Measurements from ENCODE around the gene KCNH1. TPM values are rescaled to one million over a fixed set of nuclear protein-coding genes. Genes with fewer than 3 reads are reported as not detected.

The KCNH1 gene
- polyA plus RNA-seq, 1 donor from 2014 or later: 3.9 TPM

- Histone ChIP-seq H3K9ac (ENCODE audit: low read length) (no peak overlapping the region), H3K79me2 (replicated peaks; ENCODE audit: insufficient read depth, low read length) (no peaks in the 10 kb centered on the region), H3K4me3 (ENCODE audit: low read length) (no peak overlapping the region), H2AFZ (ENCODE audit: low read depth, low read length) (no peak overlapping the region), H3K36me3 (ENCODE audit: insufficient read depth, low read length) (no peaks in the 10 kb centered on the region), H4K20me1 (ENCODE audit: insufficient read depth) (no peaks in the 10 kb centered on the region), H3K9me3 (ENCODE audit: low read length) (no peaks in the 10 kb centered on the region), H3K27me3 (ENCODE audit: insufficient read depth, low read depth, low read length) (no peaks in the 10 kb centered on the region), H3K9me2 (ENCODE audit: insufficient read depth, low read length) (no peaks in the 10 kb centered on the region), H3K4me2 (ENCODE audit: low read length) (no peak overlapping the region), H3K27ac (ENCODE audit: low read length) (no peak overlapping the region), H3F3A (ENCODE audit: insufficient read depth, low read length, poor library complexity, severe bottlenecking) (no peaks in the 10 kb centered on the region)
- TF ChIP-seq EZH2 (IDR thresholded peaks at IDR 0.05; ENCODE audit: borderline replicate concordance, insufficient read depth, low read length, poor library complexity, severe bottlenecking): no peak
Measured at GRCh38 chr1:210937846-210938245, 196.1 kb downstream of the KCNH1 start.

- Histone ChIP-seq H3K79me2 (replicated peaks; ENCODE audit: insufficient read depth, low read length) (no peaks in the 10 kb centered on the region), H3F3A (ENCODE audit: insufficient read depth, low read length, poor library complexity, severe bottlenecking) (no peaks in the 10 kb centered on the region), H3K9me2 (ENCODE audit: insufficient read depth, low read length) (no peaks in the 10 kb centered on the region), H2AFZ (ENCODE audit: low read depth, low read length) (no peak overlapping the region), H3K9ac (ENCODE audit: low read length) (no peak overlapping the region), H3K4me3 (ENCODE audit: low read length) (peak overlapping the region; percentile 28), H3K9me3 (ENCODE audit: low read length) (no peaks in the 10 kb centered on the region), H4K20me1 (ENCODE audit: insufficient read depth) (no peaks in the 10 kb centered on the region), H3K4me2 (ENCODE audit: low read length) (peak overlapping the region; percentile 3), H3K36me3 (ENCODE audit: insufficient read depth, low read length) (no peaks in the 10 kb centered on the region), H3K27ac (ENCODE audit: low read length) (peak overlapping the region; percentile 60), H3K27me3 (ENCODE audit: insufficient read depth, low read depth, low read length) (no peaks in the 10 kb centered on the region)
- TF ChIP-seq EZH2 (IDR thresholded peaks at IDR 0.05; ENCODE audit: borderline replicate concordance, insufficient read depth, low read length, poor library complexity, severe bottlenecking) (no peak), RAD21 (conservative IDR thresholded peaks at IDR 0.05) (no peak), REST (IDR thresholded peaks at IDR 0.05; ENCODE audit: borderline replicate concordance) (peak; percentile 30), EP300 (conservative IDR thresholded peaks at IDR 0.05; ENCODE audit: poor library complexity, severe bottlenecking) (peak; percentile 94), MXI1 (conservative IDR thresholded peaks at IDR 0.05; ENCODE audit: poor library complexity, severe bottlenecking) (no peak), POLR2AphosphoS5 (IDR thresholded peaks at IDR 0.05) (peak; percentile 70), TAF1 (IDR thresholded peaks at IDR 0.05; ENCODE audit: low read depth) (no peak), SMC3 (conservative IDR thresholded peaks at IDR 0.05; ENCODE audit: poor library complexity) (no peak), CTCF (IDR thresholded peaks at IDR 0.05; ENCODE audit: poor library complexity, severe bottlenecking) (no peak)
Measured at GRCh38 chr1:210935905-210936304, 198.0 kb downstream of the KCNH1 start.

GRCh38 chr1:210932104-210932503 is 201.8 kb downstream of the KCNH1 start:
- H3K27ac ChIP-seq (ENCODE audit: low read length): no peak overlapping the region
- H4K20me1 ChIP-seq (ENCODE audit: insufficient read depth): no peaks in the 10 kb centered on the region
- no peak overlapping the region for H3K4me2 ChIP-seq (ENCODE audit: low read length)
- no peaks in the 10 kb centered on the region for H3K79me2 ChIP-seq (replicated peaks; ENCODE audit: insufficient read depth, low read length)
- no peaks in the 10 kb centered on the region for H3F3A ChIP-seq (ENCODE audit: insufficient read depth, low read length, poor library complexity, severe bottlenecking)
- no peaks in the 10 kb centered on the region for H3K27me3 ChIP-seq (ENCODE audit: insufficient read depth, low read depth, low read length)
- H2AFZ ChIP-seq (ENCODE audit: low read depth, low read length): no peak overlapping the region
- H3K9me2 ChIP-seq (ENCODE audit: insufficient read depth, low read length): no peaks in the 10 kb centered on the region
- H3K9ac ChIP-seq (ENCODE audit: low read length): no peak overlapping the region
- peaks cover 3% of the 10 kb centered on the region for H3K9me3 ChIP-seq (ENCODE audit: low read length)
- no peaks in the 10 kb centered on the region for H3K36me3 ChIP-seq (ENCODE audit: insufficient read depth, low read length)
- no peak for TF ChIP-seq EZH2 (IDR thresholded peaks at IDR 0.05; ENCODE audit: borderline replicate concordance, insufficient read depth, low read length, poor library complexity, severe bottlenecking)
- no peak for TF ChIP-seq REST (IDR thresholded peaks at IDR 0.05; ENCODE audit: borderline replicate concordance)
- TF ChIP-seq SMC3 (conservative IDR thresholded peaks at IDR 0.05; ENCODE audit: poor library complexity): no peak
- no peak for TF ChIP-seq TAF1 (IDR thresholded peaks at IDR 0.05; ENCODE audit: low read depth)
- TF ChIP-seq CTCF (IDR thresholded peaks at IDR 0.05; ENCODE audit: poor library complexity, severe bottlenecking): no peak
- TF ChIP-seq RAD21 (conservative IDR thresholded peaks at IDR 0.05): no peak
- H3K4me3 ChIP-seq (ENCODE audit: low read length): no peak overlapping the region

Data from neural cell (in vitro differentiated cells).